ENCODE measurements around the gene SLC1A4.
"Not testable (repeated sequence)": the region's sequence is repeated elsewhere in the genome, so short reads cannot be mapped to it uniquely, and the experiment has no call there.

Gene SLC1A4

GRCh38 chr2:65019010-65019409 lies 29.8 kb downstream of the SLC1A4 start:
- no peak for DNase-seq (ENCODE audit: low read depth)
- H3K4me3 ChIP-seq (replicated peaks; ENCODE audit: low read depth, low read length) = no peak overlapping the region
- TF ChIP-seq CTCF (IDR thresholded peaks at IDR 0.05; ENCODE audit: low read length, missing control alignments) = no peak

DNA sequence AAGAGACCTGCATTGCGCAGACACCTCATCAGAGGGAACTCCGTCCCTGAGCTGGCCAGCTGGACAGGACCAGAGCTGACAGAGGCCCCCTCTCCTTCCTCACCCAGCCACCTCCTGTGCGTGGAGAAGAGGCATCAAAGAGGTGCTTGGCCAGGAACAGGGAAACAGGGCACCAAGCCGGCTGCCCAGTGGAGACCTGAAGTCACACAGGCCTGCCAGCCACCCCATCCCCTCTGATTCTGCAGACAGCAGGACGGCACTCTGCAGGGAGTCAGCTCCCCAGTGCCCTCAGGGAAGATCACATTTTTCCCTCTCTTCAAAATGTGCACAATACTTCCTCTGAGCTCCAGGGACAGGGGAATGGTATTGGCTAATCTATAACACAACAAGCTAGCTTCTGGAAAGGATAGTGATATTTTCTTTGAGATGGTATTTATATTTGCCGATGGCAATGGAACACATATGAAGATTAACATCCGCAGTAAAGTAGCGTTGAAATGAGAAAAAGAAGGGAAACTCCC lies 30.5 kb downstream of the SLC1A4 start:
- no peak for TF ChIP-seq CTCF (IDR thresholded peaks at IDR 0.05; ENCODE audit: low read length, missing control alignments)

GRCh38 chr2:65020251-65020650 lies 31.1 kb downstream of the SLC1A4 start:
- H3K4me3 ChIP-seq (replicated peaks; ENCODE audit: low read depth, low read length); DNase-seq (ENCODE audit: low read depth): not testable (repeated sequence)

More for the DNA sequence above, 30.5 kb downstream of the SLC1A4 start:
- H3K4me3 ChIP-seq (replicated peaks; ENCODE audit: low read depth, low read length) = no peak overlapping the region
- DNase-seq (ENCODE audit: low read depth) = no peak

- no peak overlapping the region for H3K4me3 ChIP-seq (replicated peaks; ENCODE audit: low read depth, low read length)
- no peak for DNase-seq (ENCODE audit: low read depth)
- TF ChIP-seq CTCF (IDR thresholded peaks at IDR 0.05; ENCODE audit: low read length, missing control alignments) = no peak
Observed at GRCh38 chr2:65020943-65021528, 31.8 kb downstream of the SLC1A4 start.

GRCh38 chr2:65021709-65022108 lies 32.5 kb downstream of the SLC1A4 start:
- H3K4me3 ChIP-seq (replicated peaks; ENCODE audit: low read depth, low read length) = no peak overlapping the region
- no peak for DNase-seq (ENCODE audit: low read depth)
- TF ChIP-seq CTCF (IDR thresholded peaks at IDR 0.05; ENCODE audit: low read length, missing control alignments) = no peak

DNA sequence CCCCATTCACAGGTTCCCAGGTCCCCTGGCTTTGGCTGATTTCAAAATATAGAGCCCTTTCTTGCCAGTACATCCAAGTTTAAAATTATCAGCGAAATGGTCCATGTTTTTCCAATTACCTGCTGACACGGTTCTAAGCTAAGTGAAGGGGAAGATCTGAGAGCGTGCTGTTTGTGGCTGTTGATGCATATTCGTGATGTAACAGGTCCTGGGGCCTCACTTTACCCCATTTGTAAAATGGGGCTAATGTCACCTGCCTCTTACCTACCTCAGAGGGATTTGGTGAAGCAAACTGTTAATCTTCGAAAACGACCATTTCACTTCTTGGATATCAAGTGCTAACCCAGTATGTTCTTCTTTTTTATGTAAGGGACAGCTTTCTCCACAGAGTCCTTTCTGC lies 33.0 kb downstream of the SLC1A4 start:
- TF ChIP-seq CTCF (IDR thresholded peaks at IDR 0.05; ENCODE audit: low read length, missing control alignments) = no peak
- DNase-seq (ENCODE audit: low read depth) = no peak
- no peak overlapping the region for H3K4me3 ChIP-seq (replicated peaks; ENCODE audit: low read depth, low read length)

DNA sequence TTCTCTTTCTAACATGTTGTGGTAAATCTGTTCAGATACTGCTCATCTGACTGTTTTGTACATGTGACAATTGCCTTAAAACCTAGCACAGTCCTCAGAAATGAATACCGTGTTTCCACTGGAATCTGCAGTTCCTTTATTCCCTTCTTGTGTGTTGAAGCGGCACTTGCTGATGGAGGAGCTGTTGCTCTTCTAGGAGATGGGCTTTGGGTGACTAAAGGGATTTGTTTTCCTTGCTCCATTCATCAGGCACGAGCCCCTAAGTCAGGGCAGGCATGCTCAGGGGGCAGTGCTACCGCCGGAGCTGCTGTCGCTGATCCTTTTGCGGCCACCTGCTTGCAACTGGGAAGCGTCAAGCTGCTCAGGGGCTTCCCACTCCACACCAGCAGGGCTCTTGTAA lies 34.5 kb downstream of the SLC1A4 start:
- TF ChIP-seq CTCF (IDR thresholded peaks at IDR 0.05; ENCODE audit: low read length, missing control alignments) = no peak
- no peak for DNase-seq (ENCODE audit: low read depth)

More for the DNA sequence above, 34.5 kb downstream of the SLC1A4 start:
- no peak overlapping the region for H3K4me3 ChIP-seq (replicated peaks; ENCODE audit: low read depth, low read length)
